Neural cell (in vitro differentiated cells): ENCODE data around the gene SLC34A3. TPM values are rescaled to one million over a fixed set of nuclear protein-coding genes. Genes with fewer than 3 reads are reported as not detected.

Experiments
- H2AFZ ChIP-seq: fragments of 200-600, 300-800 bp; sonication (generic), shearing (Covaris generic); 2 replicates; pipeline ENCODE4 v1.6.0; 2014; ENCODE audit warnings: low read depth, mild to moderate bottlenecking, antibody characterized with exemption, low read length, moderate library complexity
- H3F3A ChIP-seq: fragments of 200-600 bp; shearing (Covaris generic); 2 replicates; pipeline ENCODE4 v1.6.1; 2016; ENCODE audit warnings: mild to moderate bottlenecking, moderate library complexity, mixed read lengths, antibody characterized with exemption, low read length; ENCODE audit not compliant: insufficient read depth, poor library complexity, severe bottlenecking
- H3K27ac ChIP-seq: fragments of 200-600, 300-800 bp; sonication (generic), shearing (Covaris generic); 2 replicates; pipeline ENCODE4 v1.5.1; 2014; ENCODE audit warnings: mild to moderate bottlenecking, low read length, moderate library complexity
- H3K27me3 ChIP-seq: fragments of 300-800, 200-600 bp; sonication (generic), shearing (Covaris generic); 2 replicates; pipeline ENCODE4 v1.6.0; 2014; ENCODE audit warnings: mild to moderate bottlenecking, low read depth, low read length, moderate library complexity; ENCODE audit not compliant: insufficient read depth
- H3K36me3 ChIP-seq: fragments of 300-800, 200-600 bp; sonication (generic), shearing (Covaris generic); 2 replicates; pipeline ENCODE4 v1.5.1; 2014; ENCODE audit warnings: mild to moderate bottlenecking, antibody characterized with exemption, low read length, moderate library complexity; ENCODE audit not compliant: insufficient read depth
- H3K4me2 ChIP-seq: fragments of 300-800, 200-600 bp; sonication (generic), shearing (Covaris generic); 2 replicates; pipeline ENCODE4 v1.6.0; 2014; ENCODE audit warnings: mild to moderate bottlenecking, low read length
- H3K4me3 ChIP-seq: fragments of 300-800, 200-600 bp; sonication (generic), shearing (Covaris generic); 2 replicates; pipeline ENCODE4 v1.5.1; 2014; ENCODE audit warnings: mild to moderate bottlenecking, low read length, moderate library complexity
- H3K79me2 ChIP-seq: fragments of 200-600 bp; shearing (Covaris generic); replicated peaks from 2 replicates; pipeline ENCODE4 v1.6.0; 2014; ENCODE audit warnings: mild to moderate bottlenecking, low read length, moderate library complexity; ENCODE audit not compliant: insufficient read depth
- H3K9ac ChIP-seq: fragments of 300-800, 200-600 bp; sonication (generic), shearing (Covaris generic); 2 replicates; pipeline ENCODE4 v1.6.1; 2016; ENCODE audit warnings: mild to moderate bottlenecking, low read length, mixed read lengths
- H3K9me2 ChIP-seq: fragments of 200-600 bp; shearing (Covaris generic); 2 replicates; pipeline ENCODE4 v1.6.1; 2016; ENCODE audit warnings: mild to moderate bottlenecking, low read length, mixed read lengths; ENCODE audit not compliant: insufficient read depth
- H3K9me3 ChIP-seq: fragments of 200-600, 300-800 bp; sonication (generic), shearing (Covaris generic); 2 replicates; pipeline ENCODE4 v1.6.1; 2016; ENCODE audit warnings: mild to moderate bottlenecking, mixed run types, low read length, moderate library complexity, mixed read lengths
- H4K20me1 ChIP-seq: fragments of 200-600 bp; shearing (Covaris generic); 2 replicates; pipeline ENCODE4 v1.6.1; 2016; ENCODE audit warnings: mild to moderate bottlenecking, mixed run types; ENCODE audit not compliant: insufficient read depth
- CTCF ChIP-seq: fragments of 450-650 bp; IDR thresholded peaks from 2 replicates; pipeline ENCODE4 v1.5.1; 2014; ENCODE audit warnings: antibody characterized with exemption, mild to moderate bottlenecking, moderate library complexity; ENCODE audit not compliant: poor library complexity, severe bottlenecking
- EP300 ChIP-seq: fragments of 450-650 bp; conservative IDR thresholded peaks from 2 replicates; pipeline ENCODE4 v1.6.1; 2014; ENCODE audit warnings: antibody characterized with exemption, mild to moderate bottlenecking, moderate library complexity; ENCODE audit not compliant: poor library complexity, severe bottlenecking
- EZH2 ChIP-seq: fragments of 200-600, 300-800 bp; shearing (Covaris generic), sonication (generic); IDR thresholded peaks from 2 replicates; pipeline ENCODE4 v1.6.1; 2014; ENCODE audit warnings: antibody characterized with exemption, low read length, borderline replicate concordance, mild to moderate bottlenecking; ENCODE audit not compliant: insufficient read depth, poor library complexity, severe bottlenecking
- MXI1 ChIP-seq: fragments of 450-650 bp; conservative IDR thresholded peaks from 2 replicates; pipeline ENCODE4 v1.6.1; 2014; ENCODE audit warnings: antibody characterized with exemption, mild to moderate bottlenecking; ENCODE audit not compliant: poor library complexity, severe bottlenecking
- POLR2AphosphoS5 ChIP-seq: IDR thresholded peaks from 2 replicates; pipeline ENCODE4 v1.6.1; 2012
- RAD21 ChIP-seq: fragments of 450-650 bp; conservative IDR thresholded peaks from 2 replicates; pipeline ENCODE4 v1.6.1; 2014; ENCODE audit warnings: antibody characterized with exemption, mild to moderate bottlenecking, moderate library complexity
- REST ChIP-seq: IDR thresholded peaks from 2 replicates; pipeline ENCODE4 v1.6.1; 2012; ENCODE audit warnings: borderline replicate concordance
- SMC3 ChIP-seq: fragments of 450-650 bp; conservative IDR thresholded peaks from 2 replicates; pipeline ENCODE4 v1.6.1; 2014; ENCODE audit warnings: antibody characterized with exemption, mild to moderate bottlenecking, moderate library complexity; ENCODE audit not compliant: poor library complexity
- TAF1 ChIP-seq: IDR thresholded peaks from 2 replicates; pipeline ENCODE4 v1.6.1; 2012; ENCODE audit warnings: low read depth
- polyA plus RNA-seq: library from polyadenylated mRNA; depleted of rRNA; stranded (reverse); fragments of >200 nt; gene quantifications from 2 replicates; pipeline ENCODE4 v1.2.3, GENCODE V29; 2014

Gene SLC34A3
- polyA plus RNA-seq, 1 donor from 2014 or later = 0.27 TPM

GRCh38 chr9:137234055-137234697 lies 3.5 kb downstream of the SLC34A3 start:
- no peaks in the 10 kb centered on the region for H3K9me3 ChIP-seq
- H3K4me3 ChIP-seq = no peak overlapping the region
- no peaks in the 10 kb centered on the region for H3K79me2 ChIP-seq
- H3F3A ChIP-seq = no peaks in the 10 kb centered on the region
- no peak overlapping the region for H3K27ac ChIP-seq
- no peaks in the 10 kb centered on the region for H4K20me1 ChIP-seq
- no peaks in the 10 kb centered on the region for H3K36me3 ChIP-seq
- H2AFZ ChIP-seq = no peak overlapping the region
- H3K9me2 ChIP-seq = no peaks in the 10 kb centered on the region
- no peak for TF ChIP-seq POLR2AphosphoS5
- no peak for TF ChIP-seq SMC3
- TF ChIP-seq TAF1 = no peak
- TF ChIP-seq EP300 = no peak
- TF ChIP-seq CTCF = no peak
- TF ChIP-seq RAD21 = no peak
- no peak for TF ChIP-seq EZH2
- TF ChIP-seq MXI1 = no peak
- no peak for TF ChIP-seq REST
- H3K27me3 ChIP-seq = no peaks in the 10 kb centered on the region
- H3K4me2 ChIP-seq = no peak overlapping the region
- H3K9ac ChIP-seq = no peak overlapping the region

- Histone ChIP-seq H3K4me3 (no peak overlapping the region), H4K20me1 (no peaks in the 10 kb centered on the region), H3K27ac (no peak overlapping the region), H3K4me2 (no peak overlapping the region), H3K9ac (no peak overlapping the region), H3K27me3 (no peaks in the 10 kb centered on the region), H3K9me3 (no peaks in the 10 kb centered on the region), H2AFZ (no peak overlapping the region), H3K36me3 (no peaks in the 10 kb centered on the region), H3F3A (no peaks in the 10 kb centered on the region), H3K9me2 (no peaks in the 10 kb centered on the region), H3K79me2 (no peaks in the 10 kb centered on the region)
- TF ChIP-seq TAF1 (no peak), MXI1 (no peak), CTCF (no peak), POLR2AphosphoS5 (no peak), EZH2 (no peak), RAD21 (no peak), SMC3 (no peak), REST (no peak), EP300 (no peak)
Observed at GRCh38 chr9:137234758-137235423, 4.2 kb downstream of the SLC34A3 start.
